Tracheal epithelial cell (primary cell): ENCODE data around the gene HLA-DRB1. TPM values are rescaled to one million over a fixed set of nuclear protein-coding genes. Genes with fewer than 3 reads are reported as not detected.

Experiments
- total RNA-seq: library from RNA; depleted of rRNA; stranded (reverse); fragments of >200 nt; gene quantifications from 2 replicates; pipeline ENCODE4 v1.2.1, GENCODE V29; 2014

The HLA-DRB1 gene
- total RNA-seq: 3.4 TPM in 1 of 2 replicates, not detected in the other

GRCh38 chr6:32589596-32590449 is at the start of gene HLA-DRB1:
Gene HLA-DRB1, minus strand, starts transcription at chr6:32589848. Its CDS starts 106 bp downstream, at chr6:32589742.

DNA sequence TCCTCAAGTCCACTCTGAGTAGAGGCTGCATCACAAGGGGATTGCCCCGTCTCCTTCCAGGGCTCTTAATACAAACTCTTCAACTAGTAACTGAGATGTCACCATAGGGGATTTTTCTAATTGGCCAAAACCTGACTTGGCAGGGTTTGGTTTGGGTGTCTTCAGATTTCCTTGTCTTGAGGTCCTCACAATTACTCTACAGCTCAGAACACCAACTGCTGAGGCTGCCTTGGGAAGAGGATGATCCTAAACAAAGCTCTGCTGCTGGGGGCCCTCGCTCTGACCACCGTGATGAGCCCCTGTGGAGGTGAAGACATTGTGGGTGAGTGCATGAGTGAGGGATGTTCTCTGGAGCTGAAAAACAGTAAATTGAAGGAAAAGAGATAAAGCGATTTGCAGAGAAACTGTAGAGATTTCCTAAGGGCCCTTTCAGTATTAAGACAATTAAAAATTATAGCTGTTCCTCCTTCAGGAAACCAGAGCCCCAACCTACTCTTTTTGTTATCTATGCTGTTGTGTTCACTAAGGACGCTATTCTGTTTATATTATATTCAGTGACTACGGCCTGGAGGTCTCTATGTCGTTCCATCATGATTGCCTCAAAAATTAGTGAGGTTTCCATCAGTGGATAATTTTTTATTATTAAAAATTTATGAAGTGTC is 47.7 kb upstream of the HLA-DRB1 start, which contains the start of gene HLA-DQA1:
Gene HLA-DQA1 (plus strand): TSS at position 188 of the 662 bp plus-strand sequence. CDS start 53 bp downstream, at position 241.

DNA sequence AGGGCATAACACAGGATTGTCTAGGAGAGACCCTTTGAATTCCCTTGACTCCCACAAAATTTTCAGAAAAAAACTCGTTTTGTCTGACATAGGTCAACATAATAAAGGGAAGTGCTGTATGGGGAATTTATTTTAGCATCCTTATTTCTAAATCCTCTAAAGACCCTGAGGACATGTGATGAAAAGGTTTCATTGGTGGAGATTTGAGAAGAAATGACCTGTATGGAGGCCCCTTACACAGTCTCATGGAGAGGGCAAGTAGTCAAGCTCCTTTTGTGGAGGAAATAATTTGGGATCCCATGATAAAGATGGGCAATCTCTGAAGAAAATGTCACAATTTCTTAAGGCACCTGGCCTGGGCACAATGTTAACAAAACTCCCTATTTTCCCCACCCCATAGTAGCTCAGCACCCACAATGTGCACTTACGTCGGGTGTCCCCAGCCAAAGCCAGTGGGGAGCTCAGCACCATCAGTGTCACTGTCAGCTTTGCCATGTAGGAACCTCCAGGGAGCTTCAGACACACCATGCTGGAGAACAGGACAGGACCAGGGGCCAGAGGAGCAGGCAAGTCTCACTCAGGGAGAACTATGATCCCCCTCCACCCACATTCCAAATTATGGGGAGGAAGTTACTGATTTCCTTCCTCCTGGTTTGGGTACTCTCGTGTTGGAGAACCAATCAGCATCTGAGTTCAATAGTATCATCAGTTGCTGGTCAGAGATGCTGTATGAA is 59.8 kb downstream of the HLA-DRB1 start, which contains the start of gene HLA-DRB5:
Gene HLA-DRB5 (minus strand): TSS at position 591 of the 734 bp plus-strand sequence. CDS start 63 bp downstream, at position 528.

Other genes with a start within 250 kb of the HLA-DRB1 start
- gene TSBP1, start 217.9 kb downstream of the HLA-DRB1 start, total RNA-seq: not detected in 2 replicates
- gene BTNL2, start 182.7 kb downstream of the HLA-DRB1 start, total RNA-seq: not detected in 2 replicates
- gene HLA-DRA, start 150.0 kb downstream of the HLA-DRB1 start, total RNA-seq: not detected in 2 replicates
- under 0.01 TPM in 1 of 2 replicates, not detected in the other for gene HLA-DRB5, start 59.6 kb downstream of the HLA-DRB1 start, total RNA-seq
- 0.24 TPM in 1 of 2 replicates, not detected in the other for gene HLA-DQA1, start 47.6 kb upstream of the HLA-DRB1 start, total RNA-seq
- gene HLA-DQB1, start 76.8 kb upstream of the HLA-DRB1 start, total RNA-seq: 7.7 TPM in 1 of 2 replicates, not detected in the other
- gene HLA-DQA2, start 151.5 kb upstream of the HLA-DRB1 start, total RNA-seq: not detected in 2 replicates
- gene HLA-DQB2, start 173.7 kb upstream of the HLA-DRB1 start, total RNA-seq: not detected in 2 replicates
- gene HLA-DOB, start 227.2 kb upstream of the HLA-DRB1 start, total RNA-seq: 0.72 and 1.9 TPM in 2 replicates
- gene TAP2, start 248.9 kb upstream of the HLA-DRB1 start, total RNA-seq: 19.4 and 32.8 TPM in 2 replicates